SK-N-SH (cell line): ENCODE data around the gene KCNB1. TPM values are rescaled to one million over a fixed set of nuclear protein-coding genes. Genes with fewer than 3 reads are reported as not detected.

Source experiments
- CTCF ChIA-PET: fragments of 300-600, 350-600 bp; formaldehyde crosslinking; extraction: SDS; loops from one replicate; lab custom pipeline; 2021; lab: Yijun Ruan, JAX
- POLR2A ChIA-PET: fragments of 350-600 bp; sonication (Branson Sonifier 250); formaldehyde crosslinking; extraction: SDS; loops from one replicate; lab custom pipeline; 2020; ENCODE audit warnings: antibody characterized with exemption, inconsistent platforms; lab: Yijun Ruan, JAX
- DNase-seq: peaks from one replicate; pipeline ENCODE4 v3.0.0; 2012
- H2AFZ ChIP-seq: fragments of 200-600 bp; sonication (generic); 2 replicates; pipeline ENCODE4 v1.8.1; 2016; ENCODE audit warnings: antibody characterized with exemption, mild to moderate bottlenecking, low read depth
- H3F3A ChIP-seq: fragments of 200-600 bp; sonication (generic); replicated peaks from 2 replicates; pipeline ENCODE3; 2016; ENCODE audit warnings: antibody characterized with exemption, mild to moderate bottlenecking; ENCODE audit not compliant: insufficient read depth
- H3K27ac ChIP-seq, 2 experiments: fragments of 200-500 bp in 1 of 2; fragments of 200-600 bp in 1 of 2; sonication (Bioruptor generic) in 1 of 2; sonication (generic), shearing (Covaris generic) in 1 of 2; 2 replicates each; pipeline versions ENCODE4 v1.5.1 to v1.6.1; 2014 to 2016; ENCODE audit warnings: low read depth in 2 of 2, inconsistent platforms in 1 of 2, low read length in 1 of 2, mild to moderate bottlenecking in 1 of 2, mixed read lengths in 1 of 2
- H3K27me3 ChIP-seq: fragments of 200-600 bp; sonication (generic), shearing (Covaris generic); 2 replicates; pipeline ENCODE4 v1.6.1; 2016; ENCODE audit warnings: mixed run types; ENCODE audit not compliant: insufficient read depth
- H3K36me3 ChIP-seq, 2 experiments: fragments of 200-500 bp in 1 of 2; fragments of 200-600 bp in 1 of 2; sonication (Bioruptor generic) in 1 of 2; sonication (generic) in 1 of 2; replicated peaks in 1 of 2; 2 replicates each; pipeline versions ENCODE3 to v1.5.1; 2014 to 2016; ENCODE audit warnings: low read length in 1 of 2, mild to moderate bottlenecking in 1 of 2; ENCODE audit not compliant: insufficient read depth in 2 of 2, control insufficient read depth in 1 of 2
- H3K4me1 ChIP-seq, 2 experiments: fragments of 200-500 bp in 1 of 2; fragments of 200-600 bp in 1 of 2; sonication (Bioruptor generic) in 1 of 2; sonication (generic), shearing (Covaris generic) in 1 of 2; 2 replicates each; pipeline versions ENCODE4 v1.5.1 to v1.6.1; 2014 to 2016; ENCODE audit warnings: low read depth in 1 of 2, low read length in 1 of 2, mixed run types in 1 of 2; ENCODE audit not compliant: insufficient read depth in 2 of 2, control insufficient read depth in 1 of 2
- H3K4me2 ChIP-seq: fragments of 200-600 bp; sonication (generic), shearing (Covaris generic); 2 replicates; pipeline ENCODE4 v1.6.1; 2017; ENCODE audit warnings: mixed run types
- H3K4me3 ChIP-seq, 2 experiments: fragments of 200-500 bp in 1 of 2; fragments of 200-600 bp in 1 of 2; sonication (Bioruptor generic) in 1 of 2; sonication (generic), shearing (Covaris generic) in 1 of 2; 2 replicates each; pipeline versions ENCODE4 v1.5.1 to v1.8.1; 2014 to 2016; ENCODE audit warnings: low read depth in 2 of 2, inconsistent platforms in 1 of 2, low read length in 1 of 2, mild to moderate bottlenecking in 1 of 2, mixed read lengths in 1 of 2, moderate library complexity in 1 of 2
- H3K79me2 ChIP-seq: fragments of 200-600 bp; sonication (generic); 2 replicates; pipeline ENCODE4 v1.8.1; 2017; ENCODE audit warnings: mild to moderate bottlenecking; ENCODE audit not compliant: insufficient read depth
- H3K9ac ChIP-seq: fragments of 200-600 bp; sonication (generic); 2 replicates; pipeline ENCODE4 v1.6.1; 2017; ENCODE audit warnings: mixed run types
- H3K9me2 ChIP-seq: fragments of 200-600 bp; sonication (generic); 2 replicates; pipeline ENCODE4 v1.6.1; 2017; ENCODE audit warnings: mixed run types
- H3K9me3 ChIP-seq: fragments of 200-600 bp; sonication (generic); 2 replicates; pipeline ENCODE4 v1.6.1; 2017; ENCODE audit warnings: mixed run types, mild to moderate bottlenecking, moderate library complexity
- H4K20me1 ChIP-seq: fragments of 200-600 bp; sonication (generic); 2 replicates; pipeline ENCODE4 v1.6.1; 2017; ENCODE audit warnings: mild to moderate bottlenecking, mixed run types; ENCODE audit not compliant: insufficient read depth
- CTCF ChIP-seq: fragments of 200-600 bp; sonication (generic); IDR thresholded peaks from 2 replicates; pipeline ENCODE4 v1.6.1; 2017; ENCODE audit warnings: antibody characterized with exemption, mild to moderate bottlenecking, moderate library complexity
- ELF1 ChIP-seq: IDR thresholded peaks from 2 replicates; pipeline ENCODE4 v1.4.0; 2012
- EP300 ChIP-seq, 2 experiments: IDR thresholded peaks; 2 replicates each; pipeline versions ENCODE4 v1.4.0 to v1.6.1; 2012; ENCODE audit warnings: borderline replicate concordance in 1 of 2, low read depth in 1 of 2, low read length in 1 of 2
- EZH2phosphoT487 ChIP-seq: fragments of 200-600 bp; sonication (generic); IDR thresholded peaks from 2 replicates; pipeline ENCODE4 v1.6.1; 2017; ENCODE audit warnings: low read depth, mixed run types, mild to moderate bottlenecking, antibody characterized with exemption, moderate library complexity, borderline replicate concordance
- FOXJ3 ChIP-seq: sonication (generic); formaldehyde crosslinking; IDR thresholded peaks from 2 replicates; pipeline ENCODE4 v1.5.1; 2020; ENCODE audit warnings: mild to moderate bottlenecking, missing genetic modification reagents
- GATA2 ChIP-seq: sonication (generic); formaldehyde crosslinking; IDR thresholded peaks from 2 replicates; pipeline ENCODE4 v1.5.0; 2020; ENCODE audit warnings: mild to moderate bottlenecking, missing genetic modification reagents
- JUND ChIP-seq: IDR thresholded peaks from 2 replicates; pipeline ENCODE4 v1.4.0; 2012
- MEF2A ChIP-seq: IDR thresholded peaks from 2 replicates; pipeline ENCODE4 v1.4.0; 2012; ENCODE audit warnings: low read depth, borderline replicate concordance
- RXRA ChIP-seq: IDR thresholded peaks from 2 replicates; pipeline ENCODE4 v1.4.0; 2012; ENCODE audit warnings: low read depth, mild to moderate bottlenecking, borderline replicate concordance
- TAF1 ChIP-seq: IDR thresholded peaks from 2 replicates; pipeline ENCODE4 v1.6.1; 2012; ENCODE audit warnings: low read depth, mild to moderate bottlenecking, low read length, moderate library complexity, borderline replicate concordance
- WGBS: methylation state at CpG from one replicate; pipeline ENCODE4 v1.1.6; 2017; ENCODE audit warnings: low lambda C conversion rate; 5-methylcytosine and 5-hydroxymethylcytosine counted together
- polyA plus RNA-seq, 3 experiments: library from polyadenylated mRNA; depleted of rRNA; stranded (reverse); fragments of >200 nt; gene quantifications; 2 replicates each; pipeline ENCODE4 v1.2.3, GENCODE V29; 2012

The KCNB1 gene
- polyA plus RNA-seq, 1 of the 3 experiments (the other 2 are of a cell fraction) = 0.82 TPM

GRCh38 chr20:49367113-49367512, 115.4 kb downstream of the KCNB1 start:
- Histone ChIP-seq H3K4me1 (peaks cover 0 to 24% of the 10 kb centered on the region in 2 experiments; a peak in 2 of 4 replicates), H4K20me1 (no peaks in the 10 kb centered on the region), H3K9me3 (no peaks in the 10 kb centered on the region), H3K27ac (peak overlapping the region in 1 of 2 experiments; percentile 72; a peak in 2 of 4 replicates), H3K9me2 (no peaks in the 10 kb centered on the region), H3K4me3 (no peak overlapping the region), H2AFZ (no peak overlapping the region), H3K9ac (no peak overlapping the region), H3K4me2 (no peak overlapping the region), H3K27me3 (peaks cover 4% of the 10 kb centered on the region; the same call in 1 of the 2 replicates), H3K79me2 (no peaks in the 10 kb centered on the region), H3K36me3 (no peaks in the 10 kb centered on the region), H3F3A (no peaks in the 10 kb centered on the region)
- POLR2A ChIA-PET = interaction anchor here (0.8 to 2.0 kb wide), 2 partner anchors 14 to 115 kb away, joined by 3 to 5 read pairs; no protein-coding TSS in a partner anchor
- CTCF ChIA-PET = interaction anchor here (1.4 to 9.5 kb wide), 6 partner anchors 9 to 142 kb away, joined by 5 to 55 read pairs (median 12); no protein-coding TSS in a partner anchor
- TF ChIP-seq RXRA = no peak
- 0 out of 4 replicates have a peak, but pooled peaks of 1 of the 2 experiments have one; percentile 4 for TF ChIP-seq EP300 (IDR thresholded peaks at IDR 0.05; ENCODE audit: borderline replicate concordance in 1 of 2, low read depth in 1 of 2, low read length in 1 of 2)
- 17% methylated on average over 3 of the region's 5 CpGs for WGBS
- peak; percentile 47 for DNase-seq

DNA sequence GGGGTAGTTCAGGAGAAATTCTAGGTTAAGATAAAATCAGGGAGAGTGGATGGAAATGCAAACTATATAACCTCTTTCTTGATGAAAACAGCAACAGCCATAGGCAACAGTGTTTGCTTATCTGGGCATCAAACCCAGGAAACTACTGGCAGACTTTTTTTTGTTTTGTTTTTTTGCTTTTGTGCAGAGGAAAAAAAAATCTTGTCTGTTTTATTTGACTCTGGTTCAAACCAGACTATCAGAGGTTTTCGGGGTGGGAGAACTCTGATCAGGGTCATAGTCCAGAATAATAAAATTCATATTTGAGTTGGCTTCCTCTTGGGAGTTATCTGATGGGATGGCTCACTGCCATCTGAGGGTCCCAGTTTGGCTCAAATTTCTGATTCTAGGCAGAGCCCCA, 115.8 kb downstream of the KCNB1 start:
- Histone ChIP-seq H3K27ac (peak overlapping the region in 1 of 2 experiments; percentile 72; a peak in 2 of 4 replicates), H3K27me3 (peaks cover 4% of the 10 kb centered on the region; the same call in 1 of the 2 replicates), H3K4me3 (no peak overlapping the region), H4K20me1 (no peaks in the 10 kb centered on the region), H3F3A (no peaks in the 10 kb centered on the region), H3K36me3 (no peaks in the 10 kb centered on the region), H3K9me2 (no peaks in the 10 kb centered on the region), H3K9ac (no peak overlapping the region), H3K79me2 (no peaks in the 10 kb centered on the region), H3K9me3 (no peaks in the 10 kb centered on the region), H3K4me1 (peaks cover 0 to 23% of the 10 kb centered on the region in 2 experiments; a peak in 2 of 4 replicates), H3K4me2 (no peak overlapping the region), H2AFZ (no peak overlapping the region)
- WGBS = 24% methylated on average over 1 of the region's 1 CpG
- TF ChIP-seq MEF2A (no peak), EZH2phosphoT487 (no peak), FOXJ3 (CRISPR knock-in tag) (no peak), CTCF (no peak), TAF1 (no peak), GATA2 (peak; percentile 84), ELF1 (no peak), EP300 (IDR thresholded peaks at IDR 0.05; ENCODE audit: borderline replicate concordance in 1 of 2, low read depth in 1 of 2, low read length in 1 of 2) (peak in 1 of 2 experiments; percentile 21; a peak in 1 of 4 replicates), JUND (no peak)
- peak; percentile 40 for DNase-seq
- ChIA-PET CTCF (interaction anchor here (1.5 to 9.5 kb wide), 6 partner anchors 14 to 142 kb away, joined by 3 to 55 read pairs (median 12); no protein-coding TSS in a partner anchor), POLR2A (interaction anchor here (2.0 kb wide), 1 partner anchor 15 kb away, joined by 5 read pairs; no protein-coding TSS in a partner anchor)
